Stimulated activated naive CD8-positive, alpha-beta T cell treated with anti-CD3 and anti-CD28 coated beads, Interleukin-15, Interleukin-2, amounts not matched to agents 100 U/mL and 50 U/mL, for 24 hours (primary cell): ENCODE measurements around the gene LIF.
A peak's percentile ranks its signal among the peaks of the same experiment; 100 is the strongest.

ENCODE experiments used
- ATAC-seq: fragments of 150-1000 bp; cut with Tn5 transposase; one replicate; pipeline ENCODE4 v1.10.0; 2021
- DNase-seq: peaks from one replicate; pipeline ENCODE4 v3.0.0; 2021

LIF gene

DNA sequence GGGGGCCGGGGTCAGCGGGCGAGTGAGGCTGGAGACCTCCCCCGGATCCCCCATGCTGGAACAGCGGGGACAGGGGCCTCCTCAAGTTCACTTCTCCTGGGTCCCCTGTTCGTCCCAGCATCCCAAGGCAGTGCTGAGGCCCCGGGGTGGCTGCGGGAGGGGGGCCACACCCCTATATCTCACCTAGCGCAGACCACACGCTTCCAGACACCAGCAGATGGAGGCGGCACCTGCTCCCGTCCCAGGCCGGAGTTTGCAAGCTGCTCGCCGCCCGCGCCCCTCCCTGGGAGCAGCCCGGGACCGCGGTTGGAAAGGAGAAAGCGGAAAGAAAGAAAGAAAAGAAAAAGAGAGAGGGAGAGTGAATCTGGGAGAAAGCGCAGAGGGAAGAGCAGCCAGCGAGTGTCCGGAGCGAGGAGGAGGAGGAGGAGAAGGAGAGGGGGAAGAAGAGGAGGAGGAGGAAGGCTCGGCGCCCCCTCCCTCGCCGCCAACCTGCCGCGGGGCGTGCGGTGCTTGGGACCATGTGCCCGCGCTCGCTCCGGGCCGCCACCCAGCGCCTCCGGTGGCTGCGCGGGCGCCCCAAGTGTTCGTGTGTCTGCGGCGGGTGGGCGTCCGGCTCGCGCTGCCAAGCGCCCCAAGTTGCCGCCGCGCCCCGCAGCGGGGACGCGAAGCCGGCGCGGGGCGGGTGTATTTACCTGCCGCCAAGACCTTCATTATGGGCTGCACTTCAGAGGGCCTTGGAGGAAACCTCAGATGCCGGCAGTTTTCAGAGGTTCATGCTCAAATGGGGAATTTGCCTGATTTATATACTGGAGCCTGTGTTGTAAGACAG, at the start of gene LIF:
Gene LIF, minus strand, starts transcription at position 775 of the 829 bp plus-strand sequence. Its CDS starts 64 bp downstream, at position 711.
- DNase-seq (peak; percentile 67), ATAC-seq (peak; percentile 45)

- DNase-seq: no peak
- ATAC-seq: no peak
Observed at GRCh38 chr22:30296324-30296723, 49.8 kb upstream of the LIF start.

DNA sequence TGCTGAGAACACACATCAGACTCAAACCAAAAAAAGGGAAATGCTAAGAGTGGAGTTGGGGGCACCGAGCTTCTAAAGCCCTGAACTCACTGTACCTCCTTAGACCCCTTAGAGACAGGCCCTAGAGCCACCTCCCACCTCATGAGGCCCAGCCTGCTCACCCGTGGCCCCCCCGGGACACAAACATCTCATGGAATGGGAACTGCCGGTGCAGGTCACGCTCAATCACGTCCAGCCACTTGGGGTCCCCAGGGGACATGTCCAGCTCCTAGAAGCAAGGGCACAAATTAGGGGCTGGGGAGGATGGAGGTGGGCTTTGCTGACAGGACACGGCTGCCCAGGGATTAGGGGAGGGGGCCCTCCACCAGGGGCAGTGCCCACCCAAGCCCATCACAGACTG, 49.0 kb upstream of the LIF start:
- no peak for DNase-seq
- no peak for ATAC-seq

- DNase-seq (no peak), ATAC-seq (no peak)
Observed at GRCh38 chr22:30294830-30295229, 48.3 kb upstream of the LIF start.

- ATAC-seq (no peak), DNase-seq (no peak)
Observed at GRCh38 chr22:30294066-30294465, 47.5 kb upstream of the LIF start.

DNA sequence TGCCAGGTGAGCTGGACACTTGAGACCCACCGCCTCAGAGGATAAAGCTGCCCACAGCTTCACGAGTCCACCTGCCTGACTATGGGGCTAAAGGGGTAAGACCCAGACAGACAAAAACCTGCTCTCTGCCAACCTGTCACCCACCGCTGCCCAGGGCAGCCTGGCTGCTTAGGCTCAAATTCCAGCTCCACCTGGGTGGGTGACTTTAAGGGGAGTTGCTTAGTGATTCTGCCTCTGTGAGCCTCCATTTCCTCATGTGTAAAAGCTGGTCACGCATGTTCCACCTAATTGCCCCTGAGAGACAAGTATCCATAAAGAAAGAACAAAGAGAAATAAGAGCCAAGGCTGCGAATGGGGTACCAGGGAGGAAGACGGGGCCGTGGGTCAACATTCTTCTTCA, 46.5 kb upstream of the LIF start:
- DNase-seq (no peak), ATAC-seq (no peak)

DNA sequence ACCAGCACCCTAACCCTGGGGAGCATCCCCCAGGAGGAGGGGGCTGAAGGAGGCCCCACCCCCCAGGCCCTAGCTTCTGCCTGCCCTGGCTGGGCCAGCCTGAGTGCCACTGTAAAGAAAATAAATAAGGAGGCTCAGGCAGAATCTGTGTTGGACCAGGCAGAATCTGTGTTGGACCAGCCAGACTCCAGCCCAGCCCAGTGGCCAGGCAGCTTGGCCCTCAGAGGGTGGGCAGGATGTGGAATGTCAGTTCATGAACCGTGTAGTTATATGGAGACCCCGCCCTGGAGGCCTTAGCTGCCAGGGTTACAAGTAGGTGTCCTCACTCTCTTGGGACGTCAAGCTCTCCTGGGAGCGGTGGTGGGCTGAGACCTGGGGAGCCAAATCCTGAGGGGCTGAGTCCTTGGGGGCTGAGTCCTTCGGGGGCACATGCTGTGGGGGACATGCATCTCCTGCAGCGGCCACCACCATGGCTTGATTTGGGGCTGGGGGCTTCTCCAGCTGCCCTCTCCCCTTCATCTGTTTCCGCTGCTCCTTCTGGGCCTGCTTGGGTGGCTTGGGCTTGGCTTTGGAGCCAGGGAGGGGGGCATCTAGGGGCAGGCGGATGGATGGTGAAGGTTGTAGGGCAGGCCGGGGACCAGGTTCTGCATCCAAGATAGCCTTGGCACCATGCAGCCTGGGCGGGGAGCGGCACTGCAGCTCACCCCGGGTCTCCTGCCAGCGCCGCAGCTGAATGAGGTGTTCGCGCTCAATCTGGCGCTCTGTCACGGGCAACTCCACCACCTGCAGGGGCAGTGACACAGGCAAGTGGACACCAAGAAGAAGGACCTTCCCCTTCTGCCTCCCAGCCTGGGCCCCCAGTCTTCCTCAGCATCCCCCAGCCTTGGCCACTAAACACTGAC, 45.8 kb upstream of the LIF start:
- ATAC-seq (no peak), DNase-seq (no peak)

- DNase-seq: no peak
- ATAC-seq: no peak
Observed at GRCh38 chr22:30291058-30291892, 44.7 kb upstream of the LIF start.

DNA sequence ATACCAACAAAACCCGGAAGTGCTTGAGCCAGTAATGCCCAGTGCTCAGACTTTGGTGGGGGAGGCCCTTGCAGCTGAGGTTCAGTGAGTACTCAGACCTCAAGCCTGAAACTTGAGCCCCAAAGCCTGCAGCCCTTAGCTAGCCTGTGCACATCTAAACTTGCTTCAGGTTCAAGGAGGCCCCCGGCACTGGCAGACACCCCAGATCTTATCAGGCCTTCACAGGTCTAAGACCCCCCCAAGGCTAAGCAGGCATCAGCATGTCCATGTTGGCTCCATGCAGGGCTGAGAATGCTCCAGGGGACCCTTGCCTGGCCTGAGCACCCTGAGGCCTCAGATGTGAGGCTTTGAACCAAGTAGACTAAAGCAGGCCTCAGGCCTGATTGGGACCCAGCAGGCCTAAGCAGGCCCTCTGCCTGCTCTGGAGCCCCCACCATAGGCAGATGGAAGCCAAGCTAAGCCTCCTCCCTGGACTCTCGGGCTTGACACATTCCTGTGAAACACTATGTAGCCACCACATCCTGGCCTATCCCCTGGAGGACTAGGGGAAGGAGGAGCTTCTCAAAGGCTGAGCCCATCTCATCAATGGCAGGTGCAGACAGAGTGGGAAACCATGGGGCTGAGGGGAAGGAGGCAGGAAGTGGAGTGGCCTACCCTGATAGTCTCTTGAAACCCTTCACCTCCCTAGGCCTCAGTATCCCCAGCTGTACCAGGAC, 43.9 kb upstream of the LIF start:
- DNase-seq (no peak), ATAC-seq (no peak)

- no peak for DNase-seq
- ATAC-seq: peak; percentile 14
Observed at GRCh38 chr22:30289980-30290313, 43.4 kb upstream of the LIF start.

- peak; percentile 88 for ATAC-seq
- peak; percentile 94 for DNase-seq
Observed at GRCh38 chr22:30289141-30289979, 42.8 kb upstream of the LIF start, which contains the start of gene CASTOR1. Gene CASTOR1 (minus strand): TSS chr22:30289505. CDS start chr22:30289497, 8 bp downstream.

DNA sequence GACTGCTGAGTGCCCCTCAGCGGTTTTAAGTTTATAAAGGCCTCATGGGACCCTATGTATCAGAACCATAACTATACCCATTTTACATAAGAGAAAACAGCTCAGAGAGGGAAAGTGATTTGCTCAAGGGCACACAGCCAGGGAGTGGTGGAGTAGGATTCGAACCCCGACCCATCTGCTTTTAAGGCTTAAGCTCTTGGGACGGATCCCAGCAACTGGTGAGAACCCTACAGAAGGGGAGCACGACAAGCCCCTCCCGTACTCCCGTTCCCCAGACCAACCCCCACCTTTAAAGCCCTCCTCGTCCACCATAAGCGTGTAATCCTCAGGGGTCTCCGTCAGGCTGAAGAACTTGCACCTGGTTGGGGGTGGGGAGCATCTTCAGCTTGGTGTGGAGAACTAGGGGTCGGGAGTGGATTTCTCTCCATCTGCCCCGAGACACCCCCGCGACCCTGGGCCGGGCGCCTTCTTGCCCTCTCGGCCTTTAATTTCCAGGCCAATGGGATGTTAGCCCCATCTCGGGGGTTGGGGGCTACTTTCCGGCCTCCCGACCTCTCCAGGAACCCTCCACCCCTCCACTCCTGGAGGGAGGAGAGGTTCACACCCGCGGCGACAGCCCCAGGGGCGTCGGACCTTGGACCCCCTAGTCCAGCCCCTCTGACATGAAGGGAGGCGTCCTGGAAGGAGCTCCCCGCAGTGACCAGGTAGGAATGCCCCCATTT, 42.0 kb upstream of the LIF start:
- ATAC-seq (no peak), DNase-seq (no peak)

DNA sequence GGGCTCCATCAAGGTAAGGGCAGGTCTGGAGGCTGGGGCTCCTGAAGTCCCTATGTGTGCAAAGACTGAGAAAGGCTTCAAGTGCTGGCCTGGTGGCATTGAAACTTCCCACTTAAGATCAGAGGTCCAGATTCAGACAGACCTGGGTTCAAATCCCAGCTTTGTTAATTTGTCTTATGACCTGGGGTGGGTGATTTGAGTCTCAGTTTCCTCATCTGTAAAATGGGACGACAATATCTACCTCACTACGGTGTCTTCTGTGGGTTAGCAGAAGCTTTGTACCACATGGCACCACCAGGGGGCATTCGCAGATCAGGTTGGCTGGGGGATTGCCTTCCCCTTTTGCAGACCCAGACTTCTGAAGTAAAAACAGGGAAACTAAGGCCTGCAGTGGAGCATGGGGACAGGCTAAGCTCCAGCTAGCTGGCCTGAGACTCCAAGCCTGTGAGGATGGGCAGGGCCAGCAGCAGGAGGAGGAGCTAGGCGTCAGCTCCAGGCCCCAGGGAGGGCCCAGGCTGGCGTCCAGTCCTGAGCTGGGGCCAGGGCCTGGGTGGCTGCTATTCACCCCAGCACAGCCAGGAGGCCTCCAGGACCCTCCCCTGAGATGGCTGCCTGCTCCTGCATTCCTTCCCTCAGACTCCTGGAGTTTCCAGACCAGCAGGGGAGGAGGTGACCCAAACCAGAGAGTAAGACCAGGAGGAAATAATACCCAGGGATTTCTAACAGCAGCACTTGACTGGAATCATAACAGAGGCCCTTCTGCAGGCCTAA, 41.3 kb upstream of the LIF start:
- peak; percentile 35 for ATAC-seq
- DNase-seq: peak; percentile 91

DNA sequence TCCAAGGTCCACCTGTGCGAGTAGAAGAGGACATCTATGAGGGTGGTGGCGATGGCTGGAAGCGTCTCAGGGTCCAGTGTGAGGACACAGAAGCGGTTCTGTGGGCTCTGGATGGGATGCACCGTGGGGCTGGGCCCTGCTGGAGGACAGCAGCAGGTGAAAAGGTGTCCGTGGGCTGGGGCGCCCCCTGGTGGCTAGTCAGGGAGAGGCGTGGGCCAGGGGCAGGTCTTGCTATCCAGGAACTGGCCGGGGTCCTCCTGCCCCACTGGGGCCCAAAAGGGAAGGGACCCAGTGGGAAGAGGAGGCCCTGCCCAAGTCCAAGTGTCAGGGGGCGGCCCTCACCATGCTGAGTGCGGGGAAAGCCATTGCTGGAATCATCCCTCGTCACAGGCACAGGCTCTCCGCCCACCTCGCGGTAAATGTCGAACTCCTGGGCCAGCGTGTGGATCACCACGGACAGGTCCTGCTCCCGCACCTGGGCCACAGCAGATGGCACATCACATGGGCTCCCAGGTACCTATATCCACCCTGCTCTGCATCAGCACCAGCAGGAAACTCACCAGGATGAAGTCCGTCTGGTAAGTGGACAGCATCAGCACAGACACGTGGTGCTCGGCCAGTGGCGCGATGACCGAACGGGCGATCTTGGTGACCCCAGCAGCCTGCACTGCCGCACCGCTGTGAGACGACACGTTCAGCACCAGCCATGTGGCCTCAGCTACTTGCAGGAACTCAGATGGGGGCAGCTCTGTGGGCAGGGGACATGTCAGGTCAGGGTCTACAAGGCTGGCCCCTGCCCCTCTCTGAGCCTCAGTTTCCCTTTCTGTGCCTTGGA, 40.5 kb upstream of the LIF start:
- ATAC-seq: peak; percentile 36

DNA sequence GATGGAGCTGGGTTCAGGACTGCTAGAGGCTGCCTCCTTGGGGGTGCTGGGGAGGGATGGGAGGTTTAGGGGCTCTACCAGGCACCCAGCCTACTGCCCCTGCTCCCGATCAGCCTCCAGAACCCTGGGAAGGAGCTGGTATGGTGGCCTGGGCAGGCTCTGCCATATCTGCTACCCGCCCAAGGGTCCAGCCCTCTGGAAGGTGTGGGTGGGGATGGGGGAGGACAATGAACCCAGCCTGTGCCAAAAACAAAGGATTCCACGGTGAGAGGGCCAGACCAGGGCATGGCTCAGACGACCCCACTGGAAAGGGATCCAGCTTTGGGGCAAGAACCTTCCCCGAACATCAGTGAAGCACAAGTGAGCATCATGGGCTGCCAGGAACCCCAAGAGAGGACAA, 39.8 kb upstream of the LIF start:
- ATAC-seq: no peak

More for the DNA sequence above, 40.5 kb upstream of the LIF start:
- peak; percentile 93 for DNase-seq

DNA sequence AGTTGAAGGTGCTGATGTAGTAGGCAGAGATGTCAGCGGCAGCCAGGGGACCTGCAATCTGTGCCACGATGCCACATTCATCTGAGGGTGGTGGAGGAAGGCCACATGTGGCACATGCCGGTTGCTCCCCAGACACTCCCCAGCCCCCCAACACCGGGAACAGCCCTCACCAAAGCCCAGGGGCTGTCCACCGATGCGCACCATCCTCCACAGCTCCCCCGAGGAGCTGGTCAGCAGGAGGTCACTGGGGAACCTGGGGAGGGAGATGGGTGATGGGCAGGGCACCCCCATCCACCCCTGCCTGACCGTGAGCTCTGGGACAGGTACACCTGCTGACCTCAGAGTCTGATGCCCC, 39.3 kb upstream of the LIF start:
- DNase-seq (no peak), ATAC-seq (no peak)

More for the DNA sequence above, 39.8 kb upstream of the LIF start:
- no peak for DNase-seq

DNA sequence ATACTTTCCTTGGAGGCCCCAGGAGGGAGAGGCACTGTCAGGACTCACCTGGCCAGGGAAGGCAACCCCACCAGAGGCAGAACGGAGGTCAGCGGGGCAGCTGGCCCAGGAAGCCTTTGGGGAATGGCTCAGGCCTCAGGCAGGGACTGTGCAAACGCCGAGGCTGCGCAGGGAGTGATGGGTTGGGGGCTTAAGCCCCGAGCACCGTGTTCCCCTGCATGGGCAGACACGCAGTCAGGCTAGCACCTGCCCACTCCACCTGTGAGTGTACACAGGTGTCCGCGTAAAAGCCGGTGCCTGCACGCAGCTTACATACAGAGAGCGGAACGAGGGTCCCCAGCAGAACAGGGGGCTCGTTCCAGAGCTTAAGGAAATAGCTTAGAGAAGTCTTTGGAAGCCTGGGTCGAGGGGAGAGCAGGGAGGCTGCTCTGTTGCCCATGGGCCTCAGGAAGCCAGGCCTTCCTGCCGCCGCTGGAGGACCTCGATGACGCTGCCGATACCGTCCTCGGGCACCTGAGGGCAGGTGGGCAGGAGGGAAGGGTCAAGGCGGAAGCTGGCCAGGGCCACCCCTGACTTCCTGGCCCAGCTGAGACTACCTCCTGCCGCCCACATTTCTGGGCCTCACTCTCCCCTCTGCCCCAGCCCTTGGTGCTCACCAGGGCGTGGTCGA, 38.8 kb upstream of the LIF start:
- DNase-seq: no peak
- no peak for ATAC-seq

DNA sequence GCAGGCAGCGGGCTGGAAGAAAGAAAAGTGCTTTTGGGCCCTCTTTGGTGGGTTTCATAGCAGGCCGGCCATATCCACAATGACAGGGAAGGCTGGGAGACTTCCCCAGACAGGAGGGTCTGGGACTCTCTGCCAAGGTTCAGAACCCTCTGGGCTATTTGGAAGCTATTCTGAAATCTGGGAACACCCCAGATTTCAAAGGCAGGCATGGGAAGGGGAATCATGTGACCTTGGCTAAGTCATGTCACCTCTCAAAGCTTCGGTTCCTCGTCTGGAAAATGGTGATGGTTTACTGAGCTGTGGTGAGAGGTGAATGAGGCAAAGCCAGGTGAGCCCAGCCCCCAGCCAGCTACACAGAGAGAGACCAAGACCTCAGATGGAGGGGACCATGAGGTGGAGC, 38.1 kb upstream of the LIF start:
- DNase-seq (no peak), ATAC-seq (no peak)
